C4-2B (cell line): ENCODE data around the gene CARS1.

Source experiments
- ZFX ChIP-seq: fragments of 450-650 bp; IDR thresholded peaks from 2 replicates; pipeline ENCODE4 v1.6.1; 2017
- TF ChIP-seq, protein P1 (sequence below): fragments of 450-650 bp; conservative IDR thresholded peaks from 2 replicates; pipeline ENCODE4 v1.5.1; 2017; ENCODE audit warnings: mild to moderate bottlenecking

- TF ChIP-seq, protein P1, sequence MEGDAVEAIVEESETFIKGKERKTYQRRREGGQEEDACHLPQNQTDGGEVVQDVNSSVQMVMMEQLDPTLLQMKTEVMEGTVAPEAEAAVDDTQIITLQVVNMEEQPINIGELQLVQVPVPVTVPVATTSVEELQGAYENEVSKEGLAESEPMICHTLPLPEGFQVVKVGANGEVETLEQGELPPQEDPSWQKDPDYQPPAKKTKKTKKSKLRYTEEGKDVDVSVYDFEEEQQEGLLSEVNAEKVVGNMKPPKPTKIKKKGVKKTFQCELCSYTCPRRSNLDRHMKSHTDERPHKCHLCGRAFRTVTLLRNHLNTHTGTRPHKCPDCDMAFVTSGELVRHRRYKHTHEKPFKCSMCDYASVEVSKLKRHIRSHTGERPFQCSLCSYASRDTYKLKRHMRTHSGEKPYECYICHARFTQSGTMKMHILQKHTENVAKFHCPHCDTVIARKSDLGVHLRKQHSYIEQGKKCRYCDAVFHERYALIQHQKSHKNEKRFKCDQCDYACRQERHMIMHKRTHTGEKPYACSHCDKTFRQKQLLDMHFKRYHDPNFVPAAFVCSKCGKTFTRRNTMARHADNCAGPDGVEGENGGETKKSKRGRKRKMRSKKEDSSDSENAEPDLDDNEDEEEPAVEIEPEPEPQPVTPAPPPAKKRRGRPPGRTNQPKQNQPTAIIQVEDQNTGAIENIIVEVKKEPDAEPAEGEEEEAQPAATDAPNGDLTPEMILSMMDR: no peak
- no peak for TF ChIP-seq ZFX
Measured at GRCh38 chr11:2992234-2992996, 64.8 kb downstream of the CARS1 start, which contains the start of gene NAP1L4.
